ENCODE data around the gene MGMT.

GRCh38 chr10:129758207-129759021 is 291.4 kb downstream of the MGMT start:
- TF ChIP-seq CTCF (IDR thresholded peaks at IDR 0.05) (no peak), POLR2A (IDR thresholded peaks at IDR 0.05) (no peak), POLR2AphosphoS5 (IDR thresholded peaks at IDR 0.05) (no peak), EP300 (IDR thresholded peaks at IDR 0.05) (no peak)
